ENCODE measurements around the gene VPS8.

VPS8 gene

GRCh38 chr3:184765730-184766074, 46.3 kb upstream of the VPS8 start:
- no peak; the same call in 2 of the 3 replicates for ATAC-seq
- TF ChIP-seq ISL1 (CRISPR knock-in tag; IDR thresholded peaks at IDR 0.05) (no peak), RARB (CRISPR knock-in tag; IDR thresholded peaks at IDR 0.05) (no peak), ZNF70 (CRISPR knock-in tag; IDR thresholded peaks at IDR 0.05) (no peak), TCF4 (CRISPR knock-in tag; IDR thresholded peaks at IDR 0.05; ENCODE audit: borderline replicate concordance) (no peak), ARNTL (CRISPR knock-in tag; IDR thresholded peaks at IDR 0.05; ENCODE audit: borderline replicate concordance, low read depth) (no peak), POU6F1 (CRISPR knock-in tag; IDR thresholded peaks at IDR 0.05; ENCODE audit: borderline replicate concordance, low read depth) (no peak), BACH2 (CRISPR knock-in tag; IDR thresholded peaks at IDR 0.05; ENCODE audit: borderline replicate concordance) (no peak), ESRRG (CRISPR knock-in tag; IDR thresholded peaks at IDR 0.05) (no peak), PATZ1 (CRISPR knock-in tag; IDR thresholded peaks at IDR 0.05; ENCODE audit: borderline replicate concordance) (no peak), CSRNP3 (CRISPR knock-in tag; IDR thresholded peaks at IDR 0.05) (no peak), GLIS3 (CRISPR knock-in tag; IDR thresholded peaks at IDR 0.05) (no peak), ZNF8 (CRISPR knock-in tag; IDR thresholded peaks at IDR 0.05) (no peak), PPARA (CRISPR knock-in tag; IDR thresholded peaks at IDR 0.05; ENCODE audit: borderline replicate concordance) (no peak), SNAI2 (CRISPR knock-in tag; IDR thresholded peaks at IDR 0.05) (no peak), OSR1 (CRISPR knock-in tag; IDR thresholded peaks at IDR 0.05) (no peak), CSDC2 (CRISPR knock-in tag; IDR thresholded peaks at IDR 0.05) (no peak), TSHZ2 (CRISPR knock-in tag; IDR thresholded peaks at IDR 0.05) (no peak)

- TF ChIP-seq TCF4 (CRISPR knock-in tag; IDR thresholded peaks at IDR 0.05; ENCODE audit: borderline replicate concordance) (no peak), ZFP3 (CRISPR knock-in tag; IDR thresholded peaks at IDR 0.05) (peak; percentile 97), BACH2 (CRISPR knock-in tag; IDR thresholded peaks at IDR 0.05; ENCODE audit: borderline replicate concordance) (no peak)
- no peak for ATAC-seq
Measured at GRCh38 chr3:184766555-184767261, 45.3 kb upstream of the VPS8 start.

GRCh38 chr3:184767377-184767776, 44.6 kb upstream of the VPS8 start:
- no peak for ATAC-seq
- no peak for TF ChIP-seq BACH2 (CRISPR knock-in tag; IDR thresholded peaks at IDR 0.05; ENCODE audit: borderline replicate concordance)
- no peak for TF ChIP-seq CSRNP3 (CRISPR knock-in tag; IDR thresholded peaks at IDR 0.05)
- no peak for TF ChIP-seq POU6F1 (CRISPR knock-in tag; IDR thresholded peaks at IDR 0.05; ENCODE audit: borderline replicate concordance, low read depth)
- no peak for TF ChIP-seq CSDC2 (CRISPR knock-in tag; IDR thresholded peaks at IDR 0.05)
- no peak for TF ChIP-seq ESRRG (CRISPR knock-in tag; IDR thresholded peaks at IDR 0.05)
- no peak for TF ChIP-seq GLIS3 (CRISPR knock-in tag; IDR thresholded peaks at IDR 0.05)
- TF ChIP-seq PPARA (CRISPR knock-in tag; IDR thresholded peaks at IDR 0.05; ENCODE audit: borderline replicate concordance), result no peak
- TF ChIP-seq TOX (CRISPR knock-in tag; IDR thresholded peaks at IDR 0.05; ENCODE audit: borderline replicate concordance), result no peak
- TF ChIP-seq PATZ1 (CRISPR knock-in tag; IDR thresholded peaks at IDR 0.05; ENCODE audit: borderline replicate concordance), result no peak
- no peak for TF ChIP-seq ARNTL (CRISPR knock-in tag; IDR thresholded peaks at IDR 0.05; ENCODE audit: borderline replicate concordance, low read depth)
- TF ChIP-seq TCF4 (CRISPR knock-in tag; IDR thresholded peaks at IDR 0.05; ENCODE audit: borderline replicate concordance), result no peak
- TF ChIP-seq TSHZ2 (CRISPR knock-in tag; IDR thresholded peaks at IDR 0.05), result no peak
- TF ChIP-seq ZFP3 (CRISPR knock-in tag; IDR thresholded peaks at IDR 0.05), result no peak
- TF ChIP-seq OSR1 (CRISPR knock-in tag; IDR thresholded peaks at IDR 0.05), result no peak
